Prostate gland (tissue), 2 donors: Measurements from ENCODE around the gene RND3.

Experiments used
- POLR2A ChIP-seq: fragments of 450-650 bp; IDR thresholded peaks from one replicate; pipeline ENCODE4 v1.6.1; 2016; ENCODE audit warnings: antibody characterized with exemption, mild to moderate bottlenecking
- POLR2AphosphoS5 ChIP-seq: sonication (generic); formaldehyde crosslinking; IDR thresholded peaks from one replicate; pipeline ENCODE4 v1.6.1; 2017; ENCODE audit warnings: antibody characterized with exemption
- TF ChIP-seq, protein P1 (sequence below), 4 experiments: fragments of 200-600 bp in 2 of 4; fragments of 450-650 bp in 2 of 4; sonication (generic) in 2 of 4; IDR thresholded peaks; 1 replicate in 3 of 4; 2 replicates in 1 of 4; pipeline ENCODE4 v1.5.1; 2016 to 2019; ENCODE audit warnings: antibody characterized with exemption in 4 of 4, mild to moderate bottlenecking in 2 of 4, moderate library complexity in 2 of 4

DNA sequence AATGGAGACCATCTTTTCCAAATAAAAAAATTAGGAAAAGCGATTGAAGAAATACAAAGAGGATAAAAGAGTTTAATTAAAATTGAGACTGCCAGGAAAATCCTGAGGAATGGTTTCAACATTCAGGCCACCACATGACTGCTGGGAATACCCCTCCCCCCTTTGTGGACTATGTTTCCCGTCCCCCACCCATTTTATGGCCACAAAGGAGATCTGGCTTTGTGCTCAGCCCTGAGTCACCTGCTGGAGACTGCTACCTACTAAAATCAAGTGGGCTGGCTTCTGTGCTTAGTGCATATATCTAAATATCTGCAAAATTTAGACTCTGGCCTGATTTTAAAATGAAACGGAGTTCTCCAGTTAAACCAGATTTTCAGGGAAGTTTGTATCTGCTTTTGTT lies 10.1 kb downstream of the RND3 start:
- TF ChIP-seq, protein P1, sequence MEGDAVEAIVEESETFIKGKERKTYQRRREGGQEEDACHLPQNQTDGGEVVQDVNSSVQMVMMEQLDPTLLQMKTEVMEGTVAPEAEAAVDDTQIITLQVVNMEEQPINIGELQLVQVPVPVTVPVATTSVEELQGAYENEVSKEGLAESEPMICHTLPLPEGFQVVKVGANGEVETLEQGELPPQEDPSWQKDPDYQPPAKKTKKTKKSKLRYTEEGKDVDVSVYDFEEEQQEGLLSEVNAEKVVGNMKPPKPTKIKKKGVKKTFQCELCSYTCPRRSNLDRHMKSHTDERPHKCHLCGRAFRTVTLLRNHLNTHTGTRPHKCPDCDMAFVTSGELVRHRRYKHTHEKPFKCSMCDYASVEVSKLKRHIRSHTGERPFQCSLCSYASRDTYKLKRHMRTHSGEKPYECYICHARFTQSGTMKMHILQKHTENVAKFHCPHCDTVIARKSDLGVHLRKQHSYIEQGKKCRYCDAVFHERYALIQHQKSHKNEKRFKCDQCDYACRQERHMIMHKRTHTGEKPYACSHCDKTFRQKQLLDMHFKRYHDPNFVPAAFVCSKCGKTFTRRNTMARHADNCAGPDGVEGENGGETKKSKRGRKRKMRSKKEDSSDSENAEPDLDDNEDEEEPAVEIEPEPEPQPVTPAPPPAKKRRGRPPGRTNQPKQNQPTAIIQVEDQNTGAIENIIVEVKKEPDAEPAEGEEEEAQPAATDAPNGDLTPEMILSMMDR (IDR thresholded peaks at IDR 0.05) = no peak
- no peak for TF ChIP-seq POLR2A
- no peak for TF ChIP-seq POLR2AphosphoS5
